HepG2 (cell line): Measurements from ENCODE around the gene ADIPOR1. TPM values are rescaled to one million over a fixed set of nuclear protein-coding genes. Genes with fewer than 3 reads are reported as not detected.

Source experiments
- ARHGAP35 ChIP-seq: sonication (generic); formaldehyde crosslinking; IDR thresholded peaks from 2 replicates; pipeline ENCODE4 v1.9.0; 2022; ENCODE audit warnings: mild to moderate bottlenecking, inconsistent platforms, moderate library complexity, missing genetic modification reagents, borderline replicate concordance
- ARID4A ChIP-seq: sonication (generic); formaldehyde crosslinking; IDR thresholded peaks from 2 replicates; pipeline ENCODE4 v1.5.0; 2020; ENCODE audit warnings: mild to moderate bottlenecking, missing genetic modification reagents, borderline replicate concordance
- E2F2 ChIP-seq: sonication (generic); formaldehyde crosslinking; IDR thresholded peaks from 2 replicates; pipeline ENCODE4 v1.4.0; 2020; ENCODE audit warnings: missing genetic modification reagents, borderline replicate concordance
- FUBP1 ChIP-seq: sonication (generic); formaldehyde crosslinking; IDR thresholded peaks from 2 replicates; pipeline ENCODE4 v1.5.1; 2020; ENCODE audit warnings: missing genetic modification reagents, mild to moderate bottlenecking, borderline replicate concordance
- NONO ChIP-seq, 2 experiments: fragments of 450-650 bp in 1 of 2; sonication (generic) in 1 of 2; formaldehyde crosslinking in 1 of 2; IDR thresholded peaks in 1 of 2; conservative IDR thresholded peaks in 1 of 2; 2 replicates each; pipeline versions ENCODE4 v1.6.1 to v1.8.0; 2017 to 2022; ENCODE audit warnings: mild to moderate bottlenecking in 1 of 2, missing genetic modification reagents in 1 of 2, moderate library complexity in 1 of 2
- RFX3 ChIP-seq: IDR thresholded peaks from 2 replicates; pipeline ENCODE4 v1.6.1; 2016; ENCODE audit warnings: missing biosample characterization, missing genetic modification reagents
- SOX6 ChIP-seq, 2 experiments: fragments of 450-650 bp in 1 of 2; sonication (generic) in 1 of 2; formaldehyde crosslinking in 1 of 2; IDR thresholded peaks; 2 replicates each; pipeline versions ENCODE4 v1.4.0 to v1.6.1; 2017 to 2020; ENCODE audit warnings: antibody characterized with exemption in 1 of 2, mild to moderate bottlenecking in 1 of 2, missing genetic modification reagents in 1 of 2
- SRF ChIP-seq: IDR thresholded peaks from 2 replicates; pipeline ENCODE4 v1.6.1; 2011; ENCODE audit warnings: mild to moderate bottlenecking, low read depth, low read length, moderate library complexity
- YEATS2 ChIP-seq: sonication (generic); formaldehyde crosslinking; IDR thresholded peaks from 2 replicates; pipeline ENCODE4 v1.4.0; 2020; ENCODE audit warnings: missing genetic modification reagents, borderline replicate concordance
- ZFP41 ChIP-seq: sonication (generic); formaldehyde crosslinking; IDR thresholded peaks from 2 replicates; pipeline ENCODE4 v1.4.0; 2020; ENCODE audit warnings: mild to moderate bottlenecking, missing genetic modification reagents, borderline replicate concordance
- ZNF230 ChIP-seq: sonication (generic); formaldehyde crosslinking; IDR thresholded peaks from 2 replicates; pipeline ENCODE4 v1.4.0; 2020; ENCODE audit warnings: mild to moderate bottlenecking, missing genetic modification reagents
- ZNF280D ChIP-seq: sonication (generic); formaldehyde crosslinking; IDR thresholded peaks from 2 replicates; pipeline ENCODE4 v1.5.1; 2020; ENCODE audit warnings: mild to moderate bottlenecking, missing genetic modification reagents
- ZNF550 ChIP-seq: sonication (generic); formaldehyde crosslinking; IDR thresholded peaks from 2 replicates; pipeline ENCODE4 v1.4.0; 2020; ENCODE audit warnings: mild to moderate bottlenecking, missing genetic modification reagents, borderline replicate concordance
- ZNF7 ChIP-seq: IDR thresholded peaks from 2 replicates; pipeline ENCODE4 v1.6.1; 2016; ENCODE audit warnings: missing biosample characterization, missing genetic modification reagents
- polyA plus RNA-seq, 8 experiments: library from polyadenylated mRNA; depleted of rRNA in 3 of 8; stranded (reverse) in 7 of 8; unstranded in 1 of 8; fragments of >200 nt; fragmentation: Illumina TruSeq in 4 of 8; extraction: Trizol in 4 of 8; gene quantifications; 2 replicates each; pipeline versions ENCODE4 v1.2.1 to v1.2.3, GENCODE V29; 2011 to 2016; ENCODE audit warnings: low read depth in 4 of 8, missing spikeins in 1 of 8, mixed read lengths in 1 of 8; ENCODE audit not compliant: insufficient read depth in 1 of 8
- total RNA-seq, 5 experiments: library from RNA; depleted of rRNA; stranded (reverse); fragments of >200 nt; fragmentation: Illumina TruSeq; extraction: Trizol; gene quantifications; 2 replicates each; pipeline ENCODE4 v1.2.3, GENCODE V29; 2016; ENCODE audit warnings: low read depth in 1 of 5
- TF ChIP-seq, protein P1 (sequence below): sonication (generic); formaldehyde crosslinking; IDR thresholded peaks from 2 replicates; pipeline ENCODE4 v1.5.0; 2020; ENCODE audit warnings: missing genetic modification reagents
- TF ChIP-seq, protein P2 (sequence below): IDR thresholded peaks from 2 replicates; pipeline ENCODE4 v1.6.1; 2016; ENCODE audit warnings: missing genetic modification reagents, missing compliant biosample characterization

Gene ADIPOR1
- total and polyA plus RNA-seq, 2 of the 13 experiments (the other 11 are each of a cell fraction or from before 2014, with no cell fraction given): 60.0 to 141 TPM

DNA sequence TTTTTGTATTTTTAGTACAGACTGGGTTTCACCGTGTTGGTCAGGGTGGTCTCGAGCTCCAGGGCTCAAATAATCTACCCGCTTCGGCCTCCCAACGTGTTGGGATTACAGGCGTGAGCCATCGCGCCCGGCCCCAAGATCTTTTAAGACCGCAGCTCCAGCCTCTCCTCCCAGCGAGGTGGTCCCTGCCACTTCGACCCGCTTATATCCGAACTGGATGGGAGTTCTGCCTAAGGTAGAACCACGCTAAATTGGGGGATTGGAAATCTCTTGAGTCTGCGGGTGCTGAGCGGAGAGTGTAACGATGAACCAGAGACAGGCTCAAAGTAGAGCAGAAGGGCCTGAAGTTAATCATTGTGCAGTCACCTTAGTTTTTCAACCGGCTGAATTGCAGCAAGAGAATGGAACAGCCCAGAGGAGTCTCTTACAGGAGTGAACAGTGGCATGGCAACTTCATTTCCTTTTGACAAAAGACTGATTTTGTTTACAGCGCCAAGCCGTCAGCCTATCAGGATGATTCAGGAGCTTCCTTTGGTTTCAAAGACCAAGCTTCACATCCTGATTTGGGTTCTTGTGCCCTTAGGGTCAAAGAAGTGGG is 9.7 kb upstream of the ADIPOR1 start (continued):
- no peak for TF ChIP-seq ZNF280D
- no peak for TF ChIP-seq SOX6 (IDR thresholded peaks at IDR 0.05)
- TF ChIP-seq SOX6 (CRISPR knock-in tag; IDR thresholded peaks at IDR 0.05): 0 out of 2 replicates have a peak, but pooled peaks have one; percentile 6
- TF ChIP-seq ZFP41: no peak
- no peak for TF ChIP-seq RFX3
- TF ChIP-seq SRF: no peak
- no peak for TF ChIP-seq ZNF550 (CRISPR knock-in tag)
- TF ChIP-seq ARHGAP35 (CRISPR knock-in tag): no peak
- peak; percentile 68; the same call in 1 of the 2 replicates for TF ChIP-seq ZNF230
- TF ChIP-seq, protein P1, sequence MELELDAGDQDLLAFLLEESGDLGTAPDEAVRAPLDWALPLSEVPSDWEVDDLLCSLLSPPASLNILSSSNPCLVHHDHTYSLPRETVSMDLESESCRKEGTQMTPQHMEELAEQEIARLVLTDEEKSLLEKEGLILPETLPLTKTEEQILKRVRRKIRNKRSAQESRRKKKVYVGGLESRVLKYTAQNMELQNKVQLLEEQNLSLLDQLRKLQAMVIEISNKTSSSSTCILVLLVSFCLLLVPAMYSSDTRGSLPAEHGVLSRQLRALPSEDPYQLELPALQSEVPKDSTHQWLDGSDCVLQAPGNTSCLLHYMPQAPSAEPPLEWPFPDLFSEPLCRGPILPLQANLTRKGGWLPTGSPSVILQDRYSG: no peak
- TF ChIP-seq, protein P2, sequence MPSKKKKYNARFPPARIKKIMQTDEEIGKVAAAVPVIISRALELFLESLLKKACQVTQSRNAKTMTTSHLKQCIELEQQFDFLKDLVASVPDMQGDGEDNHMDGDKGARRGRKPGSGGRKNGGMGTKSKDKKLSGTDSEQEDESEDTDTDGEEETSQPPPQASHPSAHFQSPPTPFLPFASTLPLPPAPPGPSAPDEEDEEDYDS: no peak
- no peak for TF ChIP-seq NONO (IDR thresholded peaks at IDR 0.05)
- TF ChIP-seq NONO (CRISPR knock-in tag; conservative IDR thresholded peaks at IDR 0.05): no peak
- TF ChIP-seq ARID4A (CRISPR knock-in tag): 0 out of 2 replicates have a peak, but pooled peaks have one; percentile 5
- TF ChIP-seq E2F2 (CRISPR knock-in tag): no peak
- TF ChIP-seq YEATS2: no peak
- no peak for TF ChIP-seq ZNF7 (CRISPR knock-in tag)
- TF ChIP-seq FUBP1 (CRISPR knock-in tag): no peak
